HG02970 (cell line): ENCODE results near the gene RANBP3L.

Experiments
- ATAC-seq: cut with Tn5 transposase; IDR thresholded peaks from one replicate; pipeline ENCODE4 v1.9.1; 2021; ENCODE audit warnings: mild to moderate bottlenecking, moderate library complexity, moderate number of reproducible peaks; ENCODE audit not compliant: unreplicated experiment, low FRiP score

The RANBP3L gene

GRCh38 chr5:36246036-36246800 lies 55.5 kb downstream of the RANBP3L start:
- ATAC-seq: no peak

GRCh38 chr5:36244076-36244475 lies 57.6 kb downstream of the RANBP3L start:
- no peak for ATAC-seq

GRCh38 chr5:36243653-36244052 lies 58.0 kb downstream of the RANBP3L start:
- no peak for ATAC-seq

GRCh38 chr5:36242534-36243485 lies 58.9 kb downstream of the RANBP3L start:
- no peak for ATAC-seq

- peak; percentile 93 for ATAC-seq
Observed at GRCh38 chr5:36241631-36242533, 59.8 kb downstream of the RANBP3L start, which contains the start of gene NADK2. Gene NADK2 (minus strand): TSS chr5:36241925. CDS start chr5:36241798, 127 bp downstream.

GRCh38 chr5:36240779-36241630 lies 60.7 kb downstream of the RANBP3L start:
- ATAC-seq: peak; percentile 13

GRCh38 chr5:36239370-36240293 lies 62.1 kb downstream of the RANBP3L start:
- no peak for ATAC-seq

- ATAC-seq: no peak
Observed at GRCh38 chr5:36238502-36239295, 63.0 kb downstream of the RANBP3L start.

GRCh38 chr5:36237751-36238150 lies 64.0 kb downstream of the RANBP3L start:
- ATAC-seq: no peak

GRCh38 chr5:36236801-36237200 lies 64.9 kb downstream of the RANBP3L start:
- no peak for ATAC-seq

GRCh38 chr5:36232533-36232932 lies 69.2 kb downstream of the RANBP3L start:
- no peak for ATAC-seq

GRCh38 chr5:36230151-36230790 lies 71.4 kb downstream of the RANBP3L start:
- no peak for ATAC-seq

- ATAC-seq: no peak
Observed at GRCh38 chr5:36228505-36228904, 73.2 kb downstream of the RANBP3L start.

- no peak for ATAC-seq
Observed at GRCh38 chr5:36227046-36227445, 74.7 kb downstream of the RANBP3L start.

- ATAC-seq: no peak
Observed at GRCh38 chr5:36222620-36223019, 79.1 kb downstream of the RANBP3L start.

- ATAC-seq: no peak
Observed at GRCh38 chr5:36217988-36218387, 83.7 kb downstream of the RANBP3L start.

- ATAC-seq: no peak
Observed at GRCh38 chr5:36217567-36217966, 84.1 kb downstream of the RANBP3L start.
